ENCODE data around the gene MVD.

MVD gene

GRCh38 chr16:88647178-88648070 lies 15.5 kb downstream of the MVD start:
- TF ChIP-seq, protein P1, sequence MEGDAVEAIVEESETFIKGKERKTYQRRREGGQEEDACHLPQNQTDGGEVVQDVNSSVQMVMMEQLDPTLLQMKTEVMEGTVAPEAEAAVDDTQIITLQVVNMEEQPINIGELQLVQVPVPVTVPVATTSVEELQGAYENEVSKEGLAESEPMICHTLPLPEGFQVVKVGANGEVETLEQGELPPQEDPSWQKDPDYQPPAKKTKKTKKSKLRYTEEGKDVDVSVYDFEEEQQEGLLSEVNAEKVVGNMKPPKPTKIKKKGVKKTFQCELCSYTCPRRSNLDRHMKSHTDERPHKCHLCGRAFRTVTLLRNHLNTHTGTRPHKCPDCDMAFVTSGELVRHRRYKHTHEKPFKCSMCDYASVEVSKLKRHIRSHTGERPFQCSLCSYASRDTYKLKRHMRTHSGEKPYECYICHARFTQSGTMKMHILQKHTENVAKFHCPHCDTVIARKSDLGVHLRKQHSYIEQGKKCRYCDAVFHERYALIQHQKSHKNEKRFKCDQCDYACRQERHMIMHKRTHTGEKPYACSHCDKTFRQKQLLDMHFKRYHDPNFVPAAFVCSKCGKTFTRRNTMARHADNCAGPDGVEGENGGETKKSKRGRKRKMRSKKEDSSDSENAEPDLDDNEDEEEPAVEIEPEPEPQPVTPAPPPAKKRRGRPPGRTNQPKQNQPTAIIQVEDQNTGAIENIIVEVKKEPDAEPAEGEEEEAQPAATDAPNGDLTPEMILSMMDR (IDR thresholded peaks at IDR 0.05; ENCODE audit: low read depth, low read length, missing control alignments), result no peak
- no peak for DNase-seq (ENCODE audit: low read depth)
- H3K4me3 ChIP-seq (ENCODE audit: low read depth, low read length), result no peak overlapping the region

GRCh38 chr16:88646345-88647034 lies 16.4 kb downstream of the MVD start:
- DNase-seq (ENCODE audit: low read depth), result no peak
- TF ChIP-seq, protein P1 (IDR thresholded peaks at IDR 0.05; ENCODE audit: low read depth, low read length, missing control alignments), result no peak
- no peak overlapping the region for H3K4me3 ChIP-seq (ENCODE audit: low read depth, low read length)

GRCh38 chr16:88645941-88646340 lies 16.9 kb downstream of the MVD start:
- no peak for DNase-seq (ENCODE audit: low read depth)
- no peak overlapping the region for H3K4me3 ChIP-seq (ENCODE audit: low read depth, low read length)
- TF ChIP-seq, protein P1 (IDR thresholded peaks at IDR 0.05; ENCODE audit: low read depth, low read length, missing control alignments), result no peak

- H3K4me3 ChIP-seq (ENCODE audit: low read depth, low read length), result no peak overlapping the region
- DNase-seq (ENCODE audit: low read depth), result no peak
- TF ChIP-seq, protein P1 (IDR thresholded peaks at IDR 0.05; ENCODE audit: low read depth, low read length, missing control alignments), result no peak
These were observed 17.4 kb downstream of the MVD start for GRCh38 chr16:88645455-88645854.

DNA sequence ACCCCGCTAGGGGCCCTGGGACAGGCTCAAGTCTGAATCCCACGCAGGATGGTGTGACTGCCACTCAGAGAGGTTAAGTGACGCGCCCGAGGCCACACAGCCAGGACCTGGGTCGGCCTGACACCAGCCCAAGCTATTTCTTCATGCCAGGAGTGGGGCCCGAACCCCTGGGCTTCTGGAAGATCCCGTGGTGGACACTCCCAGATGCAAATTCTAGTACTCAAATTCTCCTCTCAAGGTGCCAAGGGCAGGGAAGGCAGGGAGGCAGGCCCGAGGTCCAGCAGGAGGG lies 19.3 kb downstream of the MVD start:
- TF ChIP-seq, protein P1 (IDR thresholded peaks at IDR 0.05; ENCODE audit: low read depth, low read length, missing control alignments), result no peak
- H3K4me3 ChIP-seq (ENCODE audit: low read depth, low read length), result no peak overlapping the region
- no peak for DNase-seq (ENCODE audit: low read depth)

DNA sequence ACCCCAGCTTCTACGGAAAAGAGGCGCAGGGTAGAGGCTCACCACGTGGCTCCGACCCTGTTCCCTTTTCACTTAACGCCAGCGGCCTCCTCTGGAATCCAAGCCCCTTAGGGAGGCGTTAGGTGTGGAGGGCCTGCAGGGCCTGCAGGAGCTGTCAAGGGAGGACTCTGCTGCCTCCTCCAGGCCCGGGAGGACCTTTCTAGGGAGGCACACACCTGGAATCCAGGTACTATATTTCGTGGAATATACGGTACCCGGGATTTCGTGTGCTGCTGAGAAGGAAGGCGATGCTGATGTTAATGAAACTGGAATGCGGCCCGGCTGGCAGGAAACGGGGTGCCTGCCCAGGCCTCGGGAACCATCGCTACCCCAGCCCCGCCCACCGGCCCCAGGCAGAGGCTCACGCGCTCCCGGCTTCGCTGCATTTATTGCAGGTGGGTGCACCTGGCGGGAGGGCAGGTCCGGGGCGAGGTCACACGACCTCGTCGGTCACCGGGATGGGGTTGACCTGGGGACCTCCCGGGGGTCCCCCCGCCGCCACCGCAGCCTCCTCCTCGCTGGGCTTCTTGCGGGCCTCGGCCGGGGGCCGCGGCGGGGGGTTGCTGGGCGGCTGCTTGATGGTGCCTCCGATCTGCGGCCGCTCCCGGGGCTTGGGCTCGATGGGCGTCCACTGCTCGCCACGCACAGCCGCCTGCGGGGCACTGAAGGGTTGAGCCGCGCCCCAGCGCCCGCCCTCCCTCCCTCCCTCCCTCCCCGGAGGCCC lies 19.8 kb downstream of the MVD start:
- no peak overlapping the region for H3K4me3 ChIP-seq (ENCODE audit: low read depth, low read length)
- TF ChIP-seq, protein P1 (IDR thresholded peaks at IDR 0.05; ENCODE audit: low read depth, low read length, missing control alignments), result no peak
- DNase-seq (ENCODE audit: low read depth), result no peak
